Retinal pigment epithelial cell (primary cell): Measurements from ENCODE around the gene ZNF565.
A peak's percentile ranks its signal among the peaks of the same experiment; 100 is the strongest.

Experiments
- DNase-seq: peaks from one replicate; pipeline ENCODE4 v3.0.0-alpha.2; 2010; ENCODE audit warnings: low read depth
- H3K4me3 ChIP-seq: 2 replicates; pipeline ENCODE4 v1.5.1; 2011; ENCODE audit warnings: mild to moderate bottlenecking, low read length, control low read depth, moderate library complexity
- TF ChIP-seq, protein P1 (sequence below): conservative IDR thresholded peaks from 2 replicates; pipeline ENCODE4 v1.5.1; 2011; ENCODE audit warnings: low read depth, low read length, control low read depth, inconsistent platforms

ZNF565 gene

DNA sequence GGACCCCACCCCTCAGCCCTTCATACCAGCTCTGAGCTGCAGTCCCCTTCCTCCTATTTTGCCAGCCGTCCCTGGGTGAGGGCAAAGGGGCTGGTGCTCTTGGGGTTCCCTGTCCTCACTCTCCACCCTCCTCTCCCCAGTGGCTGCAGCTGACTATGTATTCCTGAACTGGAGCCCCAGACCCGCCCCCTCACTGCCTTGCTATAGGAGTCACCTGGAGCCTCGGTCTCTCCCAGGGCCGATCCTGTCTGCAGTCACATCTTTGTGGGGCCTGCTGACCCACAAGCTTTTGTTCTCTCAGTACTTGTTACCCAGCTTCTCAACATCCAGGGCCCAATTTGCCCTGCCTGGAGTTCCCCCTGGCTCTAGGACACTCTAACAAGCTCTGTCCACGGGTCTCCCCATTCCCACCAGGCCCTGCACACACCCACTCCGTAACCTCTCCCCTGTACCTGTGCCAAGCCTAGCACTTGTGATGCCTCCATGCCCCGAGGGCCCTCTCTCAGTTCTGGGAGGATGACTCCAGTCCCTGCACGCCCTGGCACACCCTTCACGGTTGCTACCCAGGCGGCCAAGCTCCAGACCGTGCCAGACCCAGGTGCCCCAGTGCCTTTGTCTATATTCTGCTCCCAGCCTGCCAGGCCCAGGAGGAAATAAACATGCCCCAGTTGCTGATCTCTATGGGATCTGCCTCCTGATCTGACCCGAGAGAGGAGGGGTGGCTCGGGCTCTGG lies 64.6 kb downstream of the ZNF565 start:
- no peak overlapping the region for H3K4me3 ChIP-seq
- TF ChIP-seq, protein P1, sequence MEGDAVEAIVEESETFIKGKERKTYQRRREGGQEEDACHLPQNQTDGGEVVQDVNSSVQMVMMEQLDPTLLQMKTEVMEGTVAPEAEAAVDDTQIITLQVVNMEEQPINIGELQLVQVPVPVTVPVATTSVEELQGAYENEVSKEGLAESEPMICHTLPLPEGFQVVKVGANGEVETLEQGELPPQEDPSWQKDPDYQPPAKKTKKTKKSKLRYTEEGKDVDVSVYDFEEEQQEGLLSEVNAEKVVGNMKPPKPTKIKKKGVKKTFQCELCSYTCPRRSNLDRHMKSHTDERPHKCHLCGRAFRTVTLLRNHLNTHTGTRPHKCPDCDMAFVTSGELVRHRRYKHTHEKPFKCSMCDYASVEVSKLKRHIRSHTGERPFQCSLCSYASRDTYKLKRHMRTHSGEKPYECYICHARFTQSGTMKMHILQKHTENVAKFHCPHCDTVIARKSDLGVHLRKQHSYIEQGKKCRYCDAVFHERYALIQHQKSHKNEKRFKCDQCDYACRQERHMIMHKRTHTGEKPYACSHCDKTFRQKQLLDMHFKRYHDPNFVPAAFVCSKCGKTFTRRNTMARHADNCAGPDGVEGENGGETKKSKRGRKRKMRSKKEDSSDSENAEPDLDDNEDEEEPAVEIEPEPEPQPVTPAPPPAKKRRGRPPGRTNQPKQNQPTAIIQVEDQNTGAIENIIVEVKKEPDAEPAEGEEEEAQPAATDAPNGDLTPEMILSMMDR: no peak
- no peak for DNase-seq

DNA sequence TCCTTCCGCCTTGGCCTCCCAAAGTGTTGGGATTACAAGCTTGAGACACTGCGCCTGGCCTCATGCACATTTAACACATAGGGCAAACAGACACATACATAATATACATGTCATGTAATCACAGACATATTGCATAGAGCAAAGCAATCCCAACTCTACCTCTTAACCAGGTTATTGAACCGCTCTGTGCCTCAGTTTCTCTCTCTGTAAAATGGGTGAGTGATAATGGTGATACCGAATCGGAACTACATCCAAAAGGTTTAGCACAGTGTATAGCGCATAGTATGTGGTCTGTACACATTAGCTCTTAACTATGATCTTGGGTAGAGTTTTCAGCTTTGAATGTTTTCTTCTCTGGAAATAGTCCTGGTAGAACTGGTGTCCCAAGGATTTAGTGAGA lies 69.8 kb downstream of the ZNF565 start:
- no peak overlapping the region for H3K4me3 ChIP-seq
- TF ChIP-seq, protein P1: no peak
- no peak for DNase-seq

DNA sequence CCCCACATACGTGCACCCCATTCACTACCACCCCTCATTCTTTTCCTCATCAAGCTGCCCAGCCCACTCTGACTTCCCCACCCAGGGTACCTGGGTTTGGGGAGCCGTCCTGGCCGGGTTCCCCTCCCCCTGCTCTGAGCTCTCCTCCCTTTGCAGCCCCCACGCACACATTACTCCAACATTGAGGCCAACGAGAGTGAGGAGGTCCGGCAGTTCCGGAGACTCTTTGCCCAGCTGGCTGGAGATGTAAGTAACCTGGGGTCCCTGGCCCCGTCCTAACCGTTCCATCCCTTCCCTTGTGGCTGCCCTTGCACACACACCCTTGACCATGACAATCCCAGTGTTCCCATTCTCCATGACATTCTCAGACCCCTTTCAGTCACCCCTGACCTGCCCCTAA lies 72.0 kb downstream of the ZNF565 start:
- TF ChIP-seq, protein P1: no peak
- H3K4me3 ChIP-seq: no peak overlapping the region
- no peak for DNase-seq

DNA sequence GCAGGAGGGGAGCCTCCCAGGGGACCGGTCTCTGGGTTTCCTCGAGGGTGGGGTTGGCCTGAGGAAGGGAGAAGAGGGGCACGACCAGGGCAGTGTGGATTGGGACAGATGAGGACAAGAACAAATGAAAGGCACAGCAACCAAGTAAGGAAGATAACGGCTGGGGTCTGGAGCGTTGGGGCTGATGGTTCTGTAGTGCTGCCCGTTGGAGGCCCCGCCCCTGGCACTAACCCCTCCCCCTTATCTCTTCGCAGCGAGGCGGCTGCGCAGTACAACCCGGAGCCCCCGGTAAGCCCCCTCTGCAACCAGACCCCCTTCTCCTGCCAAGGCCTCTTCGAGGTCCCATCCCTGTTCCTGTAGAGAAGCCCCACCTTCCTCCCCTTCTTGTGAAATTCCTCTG lies 72.4 kb downstream of the ZNF565 start:
- TF ChIP-seq, protein P1: no peak
- H3K4me3 ChIP-seq: no peak overlapping the region

DNA sequence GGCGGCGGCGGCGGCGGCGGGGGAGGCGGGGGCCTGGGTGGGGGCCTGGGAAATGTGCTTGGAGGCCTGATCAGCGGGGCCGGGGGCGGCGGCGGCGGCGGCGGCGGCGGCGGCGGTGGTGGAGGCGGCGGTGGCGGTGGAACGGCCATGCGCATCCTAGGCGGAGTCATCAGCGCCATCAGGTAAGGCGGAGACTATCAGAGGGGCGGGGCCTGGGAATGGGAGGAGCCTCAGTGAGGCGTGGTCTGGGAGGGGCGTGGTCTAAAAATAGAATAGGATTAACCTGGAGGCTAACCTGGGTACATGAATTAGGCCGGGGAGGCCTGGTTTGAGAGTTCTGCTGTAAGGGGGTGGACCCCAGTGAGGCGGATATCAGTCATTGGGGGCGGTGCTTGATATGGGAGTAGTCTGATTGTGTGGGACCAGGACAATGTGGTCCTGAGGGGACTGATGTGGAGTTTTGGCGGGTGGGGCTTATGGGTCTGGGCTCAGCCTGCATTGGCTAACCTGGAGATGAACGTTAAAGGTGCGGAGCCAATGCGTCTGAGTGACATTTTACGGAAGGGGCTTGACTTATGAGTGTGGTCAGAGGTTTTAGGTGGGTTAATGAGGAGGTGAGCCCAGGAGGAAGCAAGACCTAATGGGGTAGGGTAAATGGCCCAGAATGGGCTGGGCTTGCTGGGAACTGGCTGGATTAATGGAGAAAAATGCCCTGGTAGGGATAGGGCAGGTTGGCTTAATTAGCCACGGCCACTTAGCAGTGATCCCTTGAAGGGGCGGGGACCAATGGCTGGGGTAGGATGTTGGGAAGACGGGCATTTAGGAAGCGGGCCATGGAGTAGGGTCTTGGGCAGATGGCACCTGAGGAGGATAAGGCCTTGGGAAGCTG lies 73.2 kb downstream of the ZNF565 start:
- DNase-seq: no peak
- peak overlapping the region; percentile 99 for H3K4me3 ChIP-seq
- TF ChIP-seq, protein P1: no peak

More for the DNA sequence above, 72.4 kb downstream of the ZNF565 start:
- DNase-seq: no peak

DNA sequence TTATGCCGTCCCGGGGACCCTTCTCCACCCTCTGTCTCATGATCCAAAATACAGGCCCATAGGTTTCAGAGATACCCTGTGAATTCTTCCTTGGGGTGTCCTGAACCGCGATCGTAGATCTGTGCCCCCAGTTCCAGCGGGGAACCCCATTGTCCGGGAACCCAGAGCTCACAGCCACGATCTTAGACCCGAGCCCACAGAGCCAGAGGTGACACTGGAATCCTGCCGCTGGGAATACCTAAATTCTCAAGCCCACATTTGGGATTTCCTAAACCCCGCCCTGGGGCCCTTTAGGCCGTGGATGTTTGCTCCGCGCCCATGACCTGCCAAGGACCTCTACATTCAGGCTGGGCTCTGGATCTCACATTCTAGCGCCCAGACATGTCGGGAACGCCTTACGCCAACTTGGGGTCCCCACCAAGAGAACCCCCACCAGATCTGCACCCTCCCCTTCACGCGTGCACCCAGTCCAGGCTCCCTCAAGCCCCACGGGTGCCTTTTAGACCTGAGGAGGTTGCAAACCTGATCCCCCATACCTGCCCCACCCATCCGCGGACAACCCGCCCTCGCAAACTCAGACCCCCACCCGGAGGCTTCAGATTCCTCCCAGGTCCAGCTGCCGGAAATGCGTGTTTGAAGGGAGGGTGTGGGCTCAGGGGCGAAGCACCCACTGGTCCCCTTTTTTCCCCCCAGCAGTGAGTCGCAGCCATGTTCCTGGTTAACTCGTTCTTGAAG lies 74.0 kb downstream of the ZNF565 start:
- DNase-seq: no peak
- peak overlapping the region; percentile 99 for H3K4me3 ChIP-seq

More for the DNA sequence above, 74.0 kb downstream of the ZNF565 start:
- TF ChIP-seq, protein P1: no peak
